ENCODE results near the gene WBP11.

- TF ChIP-seq CTCF (IDR thresholded peaks at IDR 0.05) (no peak), POLR2A (IDR thresholded peaks at IDR 0.05) (no peak)
Observed at GRCh38 chr12:14767617-14768016, 35.7 kb downstream of the WBP11 start.
